HL-60/S4 treated with retinoic acid at 250 ng/mL for 4 days and 3 days (cell line): ENCODE measurements around the gene PLS1.

Source experiments
- in situ Hi-C: fragments of 300-500 bp; cut with MboI; formaldehyde crosslinking; loops from 2 replicates; pipeline ENCODE4 v1.7.0; 2022; ENCODE audit warnings: low sequenced_read_pairs

The PLS1 gene

GRCh38 chr3:142636050-142636449, 39.9 kb downstream of the PLS1 start:
- in situ Hi-C loops: no loop called here

- in situ Hi-C loops: no loop called here
These were observed 40.5 kb downstream of the PLS1 start for GRCh38 chr3:142636664-142637063.

- in situ Hi-C loops: no loop called here
These were observed 42.1 kb downstream of the PLS1 start for GRCh38 chr3:142638291-142638690.

GRCh38 chr3:142641504-142641903, 45.3 kb downstream of the PLS1 start:
- in situ Hi-C loops: no loop called here

GRCh38 chr3:142642956-142643355, 46.8 kb downstream of the PLS1 start:
- in situ Hi-C loops: no loop called here

- in situ Hi-C loops: no loop called here
These were observed 48.3 kb downstream of the PLS1 start for GRCh38 chr3:142644502-142644901.

- in situ Hi-C loops: no loop called here
These were observed 49.1 kb downstream of the PLS1 start for GRCh38 chr3:142645236-142645793.

- in situ Hi-C loops: no loop called here
These were observed 50.0 kb downstream of the PLS1 start for GRCh38 chr3:142646020-142646785.

- in situ Hi-C loops: no loop called here
These were observed 51.7 kb downstream of the PLS1 start for GRCh38 chr3:142647856-142648255.

GRCh38 chr3:142648950-142649349, 52.8 kb downstream of the PLS1 start:
- in situ Hi-C loops: no loop called here

- in situ Hi-C loops: no loop called here
These were observed 54.0 kb downstream of the PLS1 start for GRCh38 chr3:142650001-142650693.

GRCh38 chr3:142651711-142652110, 55.5 kb downstream of the PLS1 start:
- in situ Hi-C loops: no loop called here

- in situ Hi-C loops: no loop called here
These were observed 56.7 kb downstream of the PLS1 start for GRCh38 chr3:142652826-142653292.

- in situ Hi-C loops: no loop called here
These were observed 60.4 kb downstream of the PLS1 start for GRCh38 chr3:142656575-142656974.

GRCh38 chr3:142657033-142657432, 60.8 kb downstream of the PLS1 start:
- in situ Hi-C loops: no loop called here

- in situ Hi-C loops: no loop called here
These were observed 64.2 kb downstream of the PLS1 start for GRCh38 chr3:142660383-142660782.

- in situ Hi-C loops: no loop called here
These were observed 64.7 kb downstream of the PLS1 start for GRCh38 chr3:142660893-142661292.

- in situ Hi-C loops: no loop called here
These were observed 67.7 kb downstream of the PLS1 start for GRCh38 chr3:142663865-142664264.

- in situ Hi-C loops: no loop called here
These were observed 68.1 kb downstream of the PLS1 start for GRCh38 chr3:142664311-142664710.

GRCh38 chr3:142664819-142665218, 68.6 kb downstream of the PLS1 start:
- in situ Hi-C loops: no loop called here

- in situ Hi-C loops: no loop called here
These were observed 73.9 kb downstream of the PLS1 start for GRCh38 chr3:142670120-142670519.

GRCh38 chr3:142676151-142676550, 80.0 kb downstream of the PLS1 start:
- in situ Hi-C loops: no loop called here
